ENCODE data around the gene CNTNAP2. TPM values are rescaled to one million over a fixed set of nuclear protein-coding genes. Genes with fewer than 3 reads are reported as not detected.
A peak's percentile ranks its signal among the peaks of the same experiment; 100 is the strongest.
"Not testable (repeated sequence)": the region's sequence is repeated elsewhere in the genome, so short reads cannot be mapped to it uniquely, and the experiment has no call there.

CNTNAP2 gene
- total RNA-seq, 2 donors from 2014 or later, result 171 to 228 TPM

GRCh38 chr7:148058753-148059152, 1942.2 kb downstream of the CNTNAP2 start:
- Mint-ChIP-seq H3K27me3 (ENCODE audit: insufficient read depth) (no peaks in the 10 kb centered on the region), H3K4me1 (peaks cover 3% of the 10 kb centered on the region), H3K27ac (no peak overlapping the region), H3K9me3 (peaks cover 7% of the 10 kb centered on the region), H3K4me3 (no peak overlapping the region), H3K36me3 (ENCODE audit: low read depth) (no peaks in the 10 kb centered on the region)
- Histone ChIP-seq H3K9me3 (ENCODE audit: control insufficient read depth, low read length) (peaks cover 18% of the 10 kb centered on the region), H3K27me3 (ENCODE audit: control insufficient read depth, insufficient read depth, low read length, poor library complexity, severe bottlenecking) (no peaks in the 10 kb centered on the region), H3K9ac (ENCODE audit: extremely low read depth, low read length, poor library complexity, severe bottlenecking) (no peak overlapping the region), H3K27ac (ENCODE audit: low read depth, low read length) (no peak overlapping the region), H3K36me3 (ENCODE audit: control insufficient read depth, insufficient read depth, low read length) (no peaks in the 10 kb centered on the region), H3K4me3 (ENCODE audit: low read length) (no peak overlapping the region), H3K4me1 (ENCODE audit: control insufficient read depth, insufficient read depth, low read length) (no peaks in the 10 kb centered on the region)
- peak; percentile 55 for DNase-seq
- 90 to 94% methylated on average over 1 to 6 of the region's 6 CpGs for WGBS, 2 experiments (ENCODE audit: insufficient coverage in 1 of 2, insufficient read length in 1 of 2)
- no peak for TF ChIP-seq CTCF (conservative IDR thresholded peaks at IDR 0.05)

GRCh38 chr7:148060724-148061123, 1944.1 kb downstream of the CNTNAP2 start:
- Mint-ChIP-seq H3K27ac (no peak overlapping the region), H3K27me3 (ENCODE audit: insufficient read depth) (no peaks in the 10 kb centered on the region), H3K4me3 (no peak overlapping the region), H3K36me3 (ENCODE audit: low read depth) (peaks cover 12% of the 10 kb centered on the region), H3K9me3 (peaks cover 27% of the 10 kb centered on the region), H3K4me1 (peaks cover 6% of the 10 kb centered on the region)
- H3K27ac ChIP-seq (ENCODE audit: low read depth, low read length), result no peak overlapping the region
- TF ChIP-seq CTCF (conservative IDR thresholded peaks at IDR 0.05), result no peak
- 92% methylated on average over 1 of the region's 1 CpG; no CpG with 5 or more reads in 1 of the 2 experiments for WGBS, 2 experiments (ENCODE audit: insufficient coverage in 1 of 2, insufficient read length in 1 of 2)
- no peak overlapping the region for H3K4me3 ChIP-seq (ENCODE audit: low read length)
- no peaks in the 10 kb centered on the region for H3K4me1 ChIP-seq (ENCODE audit: control insufficient read depth, insufficient read depth, low read length)
- peaks cover 33% of the 10 kb centered on the region for H3K9me3 ChIP-seq (ENCODE audit: control insufficient read depth, low read length)
- H3K27me3 ChIP-seq (ENCODE audit: control insufficient read depth, insufficient read depth, low read length, poor library complexity, severe bottlenecking), result no peaks in the 10 kb centered on the region
- DNase-seq, result no peak
- H3K36me3 ChIP-seq (ENCODE audit: control insufficient read depth, insufficient read depth, low read length), result no peaks in the 10 kb centered on the region
- H3K9ac ChIP-seq (ENCODE audit: extremely low read depth, low read length, poor library complexity, severe bottlenecking), result no peak overlapping the region

- not testable (repeated sequence) for H3K36me3 ChIP-seq (ENCODE audit: control insufficient read depth, insufficient read depth, low read length); H3K27me3 ChIP-seq (ENCODE audit: control insufficient read depth, insufficient read depth, low read length, poor library complexity, severe bottlenecking); H3K9ac ChIP-seq (ENCODE audit: extremely low read depth, low read length, poor library complexity, severe bottlenecking); H3K27ac ChIP-seq (ENCODE audit: low read depth, low read length); H3K4me1 Mint-ChIP-seq; H3K27ac Mint-ChIP-seq; DNase-seq; H3K27me3 Mint-ChIP-seq (ENCODE audit: insufficient read depth); H3K4me3 Mint-ChIP-seq; H3K4me1 ChIP-seq (ENCODE audit: control insufficient read depth, insufficient read depth, low read length)
- 87 to 100% methylated on average over 2 to 4 of the region's 4 CpGs for WGBS, 2 experiments (ENCODE audit: insufficient coverage in 1 of 2, insufficient read length in 1 of 2)
- H3K4me3 ChIP-seq (ENCODE audit: low read length), result peak overlapping the region; percentile 62
- H3K36me3 Mint-ChIP-seq (ENCODE audit: low read depth), result peaks cover 19% of the 10 kb centered on the region
- H3K9me3 ChIP-seq (ENCODE audit: control insufficient read depth, low read length), result peaks cover 76% of the 10 kb centered on the region
- H3K9me3 Mint-ChIP-seq, result peaks cover 50% of the 10 kb centered on the region
Observed at GRCh38 chr7:148078111-148078510, 1961.5 kb downstream of the CNTNAP2 start.
